Neuron (in vitro differentiated cells): ENCODE data around the gene ZNF763.
A peak's percentile ranks its signal among the peaks of the same experiment; 100 is the strongest.
"Not testable (repeated sequence)": the region's sequence is repeated elsewhere in the genome, so short reads cannot be mapped to it uniquely, and the experiment has no call there.

Experiments
- H2AFZ ChIP-seq: one replicate; pipeline ENCODE4 v1.6.1; 2013; ENCODE audit warnings: low read depth, mild to moderate bottlenecking, inconsistent platforms, low read length, moderate library complexity
- H3K27me3 ChIP-seq: one replicate; pipeline ENCODE4 v1.6.1; 2013; ENCODE audit warnings: low read length; ENCODE audit not compliant: insufficient read depth
- H3K36me3 ChIP-seq: one replicate; pipeline ENCODE4 v1.6.1; 2013; ENCODE audit warnings: low read length; ENCODE audit not compliant: insufficient read depth
- H3K4me1 ChIP-seq: one replicate; pipeline ENCODE4 v1.6.1; 2013; ENCODE audit warnings: low read length; ENCODE audit not compliant: insufficient read depth
- H3K4me3 ChIP-seq: 2 replicates; pipeline ENCODE4 v1.5.1; 2013; ENCODE audit warnings: mild to moderate bottlenecking, low read length, moderate library complexity
- H3K9me3 ChIP-seq: one replicate; pipeline ENCODE4 v1.6.1; 2013; ENCODE audit warnings: low read length

The ZNF763 gene

GRCh38 chr19:11944656-11945055 lies 20.2 kb upstream of the ZNF763 start:
- Histone ChIP-seq H3K4me3 (no peak overlapping the region), H2AFZ (no peak overlapping the region), H3K36me3 (peaks cover 66% of the 10 kb centered on the region), H3K4me1 (no peaks in the 10 kb centered on the region), H3K27me3 (no peaks in the 10 kb centered on the region), H3K9me3 (peaks cover 84% of the 10 kb centered on the region)

DNA sequence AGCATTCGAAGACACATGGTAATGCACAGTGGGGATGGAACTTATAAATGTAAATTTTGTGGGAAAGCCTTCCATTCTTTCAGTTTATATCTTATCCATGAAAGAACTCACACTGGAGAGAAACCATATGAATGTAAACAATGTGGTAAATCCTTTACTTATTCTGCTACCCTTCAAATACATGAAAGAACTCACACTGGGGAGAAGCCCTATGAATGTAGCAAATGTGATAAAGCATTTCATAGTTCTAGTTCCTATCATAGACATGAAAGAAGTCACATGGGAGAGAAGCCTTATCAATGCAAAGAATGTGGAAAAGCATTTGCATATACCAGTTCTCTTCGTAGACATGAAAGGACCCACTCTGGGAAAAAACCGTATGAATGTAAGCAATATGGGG lies 16.2 kb upstream of the ZNF763 start:
- Histone ChIP-seq H2AFZ (no peak overlapping the region), H3K36me3 (peaks cover 83% of the 10 kb centered on the region), H3K27me3 (no peaks in the 10 kb centered on the region), H3K4me1 (no peaks in the 10 kb centered on the region), H3K4me3 (no peak overlapping the region), H3K9me3 (peaks cover 88% of the 10 kb centered on the region)

DNA sequence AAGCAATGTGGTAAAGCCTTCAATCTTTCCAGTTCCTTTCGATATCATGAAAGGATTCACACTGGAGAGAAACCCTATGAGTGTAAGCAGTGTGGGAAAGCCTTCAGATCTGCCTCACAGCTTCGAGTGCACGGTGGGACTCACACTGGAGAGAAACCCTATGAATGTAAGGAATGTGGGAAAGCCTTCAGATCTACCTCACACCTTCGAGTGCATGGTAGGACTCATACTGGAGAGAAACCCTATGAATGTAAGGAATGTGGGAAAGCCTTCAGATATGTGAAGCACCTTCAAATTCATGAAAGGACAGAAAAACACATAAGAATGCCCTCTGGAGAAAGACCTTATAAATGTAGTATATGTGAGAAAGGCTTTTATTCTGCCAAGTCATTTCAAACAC lies 15.6 kb upstream of the ZNF763 start:
- Histone ChIP-seq H3K27me3 (no peaks in the 10 kb centered on the region), H3K9me3 (peaks cover 82% of the 10 kb centered on the region), H3K36me3 (peaks cover 78% of the 10 kb centered on the region), H3K4me3 (no peak overlapping the region), H3K4me1 (no peaks in the 10 kb centered on the region), H2AFZ (no peak overlapping the region)

GRCh38 chr19:11949614-11950080 lies 15.2 kb upstream of the ZNF763 start:
- Histone ChIP-seq H3K9me3 (peaks cover 78% of the 10 kb centered on the region), H3K36me3 (peaks cover 73% of the 10 kb centered on the region)
- H2AFZ ChIP-seq, H3K4me3 ChIP-seq, H3K27me3 ChIP-seq, H3K4me1 ChIP-seq: not testable (repeated sequence)

DNA sequence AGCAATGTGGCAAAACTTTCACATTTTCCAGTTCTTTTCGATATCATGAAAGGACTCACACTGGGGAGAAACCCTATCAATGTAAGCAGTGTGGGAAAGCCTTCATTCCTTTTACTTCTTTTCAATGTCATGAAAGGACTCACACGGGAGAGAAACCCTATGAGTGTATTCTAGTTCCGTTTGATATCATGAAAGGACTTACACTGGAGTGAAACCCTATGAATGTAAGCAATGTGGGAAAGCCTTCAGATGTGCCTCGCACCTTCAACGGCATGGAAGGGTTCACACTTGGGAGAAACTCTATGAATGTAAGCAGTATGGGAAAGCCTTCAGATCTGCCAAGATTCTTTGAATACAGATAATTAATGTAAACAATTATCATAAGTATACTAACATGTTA lies 14.5 kb upstream of the ZNF763 start:
- Histone ChIP-seq H2AFZ (no peak overlapping the region), H3K4me3 (no peak overlapping the region), H3K9me3 (peaks cover 71% of the 10 kb centered on the region), H3K27me3 (no peaks in the 10 kb centered on the region), H3K4me1 (no peaks in the 10 kb centered on the region), H3K36me3 (peaks cover 68% of the 10 kb centered on the region)

- peaks cover 8% of the 10 kb centered on the region for H3K9me3 ChIP-seq
- H3K27me3 ChIP-seq = no peaks in the 10 kb centered on the region
- peak overlapping the region; percentile 59 for H3K4me3 ChIP-seq
- peaks cover 6% of the 10 kb centered on the region for H3K36me3 ChIP-seq
- H3K4me1 ChIP-seq = peaks cover 14% of the 10 kb centered on the region
- no peak overlapping the region for H2AFZ ChIP-seq
Observed at GRCh38 chr19:11963566-11964355, 1.1 kb upstream of the ZNF763 start.

DNA sequence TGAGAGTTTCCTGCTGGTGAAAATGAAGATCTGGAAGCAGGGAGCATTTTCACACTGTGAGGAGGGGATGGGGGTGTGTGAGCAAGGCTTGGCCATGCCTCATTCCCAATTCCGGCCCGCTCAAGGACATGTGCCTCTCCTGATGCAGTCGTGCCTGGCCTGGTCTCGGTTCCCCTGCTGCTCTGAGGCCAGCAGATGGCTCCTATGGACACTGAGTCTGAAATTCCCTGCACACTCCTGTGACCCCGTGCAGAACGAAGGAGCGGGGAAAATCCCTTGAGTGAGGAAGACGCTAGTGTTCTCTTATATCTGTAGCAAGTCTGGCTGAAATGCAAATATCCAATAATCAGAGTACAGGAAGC lies 363 bp upstream of the ZNF763 start:
- Histone ChIP-seq H3K36me3 (peaks cover 12% of the 10 kb centered on the region), H3K27me3 (no peaks in the 10 kb centered on the region), H2AFZ (no peak overlapping the region), H3K9me3 (peaks cover 12% of the 10 kb centered on the region), H3K4me3 (peak overlapping the region; percentile 59), H3K4me1 (peaks cover 14% of the 10 kb centered on the region)

GRCh38 chr19:11970174-11970573 lies 5.3 kb downstream of the ZNF763 start:
- H3K4me3 ChIP-seq = no peak overlapping the region
- no peak overlapping the region for H2AFZ ChIP-seq
- peaks cover 4% of the 10 kb centered on the region for H3K4me1 ChIP-seq
- no peaks in the 10 kb centered on the region for H3K27me3 ChIP-seq
- peaks cover 27% of the 10 kb centered on the region for H3K36me3 ChIP-seq
- H3K9me3 ChIP-seq = peaks cover 41% of the 10 kb centered on the region

DNA sequence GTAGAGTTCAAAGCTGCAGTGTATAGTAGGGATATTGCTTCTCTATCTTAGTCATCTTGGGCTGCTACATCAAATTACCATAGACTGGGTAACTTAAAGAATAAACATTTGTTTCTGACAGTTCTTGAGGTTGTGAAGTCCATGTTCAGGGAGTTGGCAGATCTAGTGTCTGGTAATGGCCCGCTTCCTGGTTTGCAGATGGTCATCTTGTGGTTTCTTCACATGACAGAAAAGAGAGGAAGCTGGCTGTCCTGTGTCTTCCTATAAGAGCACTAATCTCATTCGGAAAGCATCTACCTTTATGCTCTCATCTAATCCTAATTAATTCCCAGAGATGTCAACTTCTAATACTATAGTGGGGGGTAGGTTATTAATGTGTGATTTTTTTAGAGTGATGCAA lies 6.2 kb downstream of the ZNF763 start:
- Histone ChIP-seq H3K27me3 (no peaks in the 10 kb centered on the region), H3K9me3 (peaks cover 48% of the 10 kb centered on the region)

GRCh38 chr19:11973019-11973810 lies 8.4 kb downstream of the ZNF763 start:
- Histone ChIP-seq H3K4me1 (no peaks in the 10 kb centered on the region), H2AFZ (no peak overlapping the region), H3K27me3 (no peaks in the 10 kb centered on the region), H3K9me3 (peaks cover 59% of the 10 kb centered on the region), H3K36me3 (peaks cover 38% of the 10 kb centered on the region), H3K4me3 (no peak overlapping the region)

More for the DNA sequence above, 6.2 kb downstream of the ZNF763 start:
- no peak overlapping the region for H3K4me3 ChIP-seq
- H3K4me1 ChIP-seq = peaks cover 2% of the 10 kb centered on the region
- H3K36me3 ChIP-seq = peaks cover 27% of the 10 kb centered on the region
- H2AFZ ChIP-seq = no peak overlapping the region

DNA sequence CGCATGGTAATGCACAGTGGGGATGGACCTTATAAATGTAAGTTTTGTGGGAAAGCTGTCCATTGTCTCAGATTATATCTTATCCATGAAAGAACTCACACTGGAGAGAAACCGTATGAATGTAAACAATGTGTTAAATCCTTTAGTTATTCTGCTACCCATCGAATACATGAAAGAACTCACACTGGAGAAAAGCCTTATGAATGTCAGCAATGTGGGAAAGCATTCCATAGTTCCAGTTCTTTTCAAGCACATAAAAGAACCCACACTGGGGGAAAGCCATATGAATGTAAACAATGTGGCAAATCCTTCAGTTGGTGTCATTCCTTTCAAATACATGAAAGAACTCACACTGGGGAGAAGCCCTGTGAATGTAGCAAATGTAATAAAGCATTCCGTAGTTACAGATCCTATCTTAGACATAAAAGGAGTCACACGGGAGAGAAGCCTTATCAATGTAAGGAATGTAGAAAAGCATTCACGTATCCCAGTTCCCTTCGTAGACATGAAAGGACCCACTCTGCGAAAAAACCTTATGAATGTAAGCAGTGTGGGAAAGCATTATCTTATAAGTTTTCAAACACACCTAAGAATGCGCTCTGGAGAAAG lies 13.8 kb downstream of the ZNF763 start:
- Histone ChIP-seq H3K36me3 (peaks cover 35% of the 10 kb centered on the region), H3K9me3 (peaks cover 69% of the 10 kb centered on the region), H2AFZ (no peak overlapping the region), H3K4me1 (no peaks in the 10 kb centered on the region), H3K4me3 (no peak overlapping the region), H3K27me3 (no peaks in the 10 kb centered on the region)

DNA sequence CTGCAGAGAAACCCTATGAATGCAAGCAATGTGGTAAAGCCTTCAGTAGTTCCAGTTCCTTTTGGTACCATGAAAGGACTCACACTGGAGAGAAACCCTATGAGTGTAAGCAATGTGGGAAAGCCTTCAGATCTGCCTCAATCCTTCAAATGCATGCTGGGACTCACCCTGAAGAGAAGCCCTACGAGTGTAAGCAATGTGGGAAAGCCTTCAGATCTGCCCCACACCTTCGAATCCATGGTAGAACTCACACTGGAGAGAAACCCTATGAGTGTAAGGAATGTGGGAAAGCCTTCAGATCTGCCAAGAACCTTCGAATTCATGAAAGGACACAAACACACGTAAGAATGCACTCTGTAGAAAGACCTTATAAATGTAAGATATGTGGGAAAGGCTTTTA lies 14.7 kb downstream of the ZNF763 start:
- peaks cover 67% of the 10 kb centered on the region for H3K9me3 ChIP-seq

GRCh38 chr19:11982526-11982925 lies 17.7 kb downstream of the ZNF763 start:
- Histone ChIP-seq H3K9me3 (peaks cover 44% of the 10 kb centered on the region), H3K4me3 (no peak overlapping the region), H3K27me3 (no peaks in the 10 kb centered on the region), H2AFZ (no peak overlapping the region), H3K36me3 (peaks cover 26% of the 10 kb centered on the region), H3K4me1 (peaks cover 2% of the 10 kb centered on the region)

More for the DNA sequence above, 14.7 kb downstream of the ZNF763 start:
- Histone ChIP-seq H2AFZ (no peak overlapping the region), H3K4me1 (no peaks in the 10 kb centered on the region), H3K36me3 (peaks cover 35% of the 10 kb centered on the region), H3K4me3 (no peak overlapping the region), H3K27me3 (no peaks in the 10 kb centered on the region)
